Right renal cortex interstitium (tissue), 3 donors: ENCODE data around the gene RELL2. TPM values are rescaled to one million over a fixed set of nuclear protein-coding genes. Genes with fewer than 3 reads are reported as not detected.
A peak's percentile ranks its signal among the peaks of the same experiment; 100 is the strongest.

Experiments
- DNase-seq, 3 donors: peaks; one replicate each; pipeline ENCODE4 v3.0.0-alpha.2; 2013; ENCODE audit warnings: low read depth in 3 of 3, low spot score in 2 of 3
- polyA plus RNA-seq, 3 donors: library from polyadenylated mRNA; unstranded; fragments of 120-200 nt; gene quantifications; one replicate each; pipeline ENCODE4 v1.2.1, GENCODE V29; 2013; ENCODE audit not compliant: insufficient read length in 3 of 3

Gene RELL2
- polyA plus RNA-seq, 3 donors: 0.64 to 1.1 (median 0.78) TPM

GRCh38 chr5:141674747-141675146 is 38.0 kb downstream of the RELL2 start:
- no peak for DNase-seq

- DNase-seq: no peak
Observed at GRCh38 chr5:141675672-141676071, 38.9 kb downstream of the RELL2 start.

- no peak for DNase-seq
Observed at GRCh38 chr5:141677415-141677814, 40.6 kb downstream of the RELL2 start.

GRCh38 chr5:141680178-141680577 is 43.4 kb downstream of the RELL2 start:
- no peak for DNase-seq

GRCh38 chr5:141680751-141681201 is 44.0 kb downstream of the RELL2 start:
- no peak for DNase-seq

- DNase-seq: no peak
Observed at GRCh38 chr5:141681295-141681694, 44.5 kb downstream of the RELL2 start.

- peak in 1 of 3 donors; percentile 47 for DNase-seq
Observed at GRCh38 chr5:141681695-141682641, 45.2 kb downstream of the RELL2 start, which contains the start of gene ARAP3. Gene ARAP3, minus strand, starts transcription at chr5:141682230. Its CDS starts 1,744 bp downstream, at chr5:141680486.

- no peak for DNase-seq
Observed at GRCh38 chr5:141683596-141684141, 46.9 kb downstream of the RELL2 start.

- DNase-seq: no peak
Observed at GRCh38 chr5:141685591-141685990, 48.8 kb downstream of the RELL2 start.

- no peak for DNase-seq
Observed at GRCh38 chr5:141686648-141687416, 50.0 kb downstream of the RELL2 start.

Other genes starting within 250 kb of the RELL2 start
- 1 to 10 TPM; 5.3 to 6.0 (median 5.5) TPM for gene PCDHGB4, start 249.3 kb upstream of the RELL2 start, polyA plus RNA-seq
- under 1 TPM; 0.29 to 0.40 (median 0.30) TPM for gene PCDHGA8, start 244.4 kb upstream of the RELL2 start, polyA plus RNA-seq
- gene PCDHGB5, start 239.1 kb upstream of the RELL2 start, polyA plus RNA-seq: 1 to 10 TPM; 7.8 to 9.7 (median 8.3) TPM
- 1 to 10 TPM; 4.9 to 6.0 (median 5.3) TPM for gene PCDHGA9, start 234.2 kb upstream of the RELL2 start, polyA plus RNA-seq
- 1 to 10 TPM; 6.6 to 8.2 (median 6.8) TPM for gene PCDHGB6, start 229.0 kb upstream of the RELL2 start, polyA plus RNA-seq
- gene PCDHGA10, start 224.0 kb upstream of the RELL2 start, polyA plus RNA-seq: 1 to 10 TPM; 3.1 to 3.5 (median 3.2) TPM
- 10 to 100 TPM; 12.4 to 16.9 (median 14.0) TPM for gene PCDHGB7, start 219.3 kb upstream of the RELL2 start, polyA plus RNA-seq
- gene PCDHGA11, start 215.9 kb upstream of the RELL2 start, polyA plus RNA-seq: 1 to 10 TPM; 4.4 to 4.7 (median 4.7) TPM
- gene PCDHGA12, start 206.5 kb upstream of the RELL2 start, polyA plus RNA-seq: 1 to 10 TPM in 2 of 3 donors, under 1 TPM in 1; 0.94 to 1.4 (median 1.3) TPM
- 100 to 1,000 TPM; 103 to 113 (median 107) TPM for gene PCDHGC3, start 161.0 kb upstream of the RELL2 start, polyA plus RNA-seq
- 1 to 10 TPM; 2.4 to 2.9 (median 2.9) TPM for gene PCDHGC4, start 152.0 kb upstream of the RELL2 start, polyA plus RNA-seq
- gene PCDHGC5, start 147.9 kb upstream of the RELL2 start, polyA plus RNA-seq: under 1 TPM; 0.27 to 0.32 (median 0.29) TPM
- 10 to 100 TPM; 74.8 to 81.9 (median 79.7) TPM for gene DIAPH1, start 18.0 kb upstream of the RELL2 start, polyA plus RNA-seq
- 100 to 1,000 TPM in 1 of 3 donors, 10 to 100 TPM in 2; 95.4 to 100 (median 96.6) TPM for gene HDAC3, start 148 bp upstream of the RELL2 start, polyA plus RNA-seq
- gene FCHSD1, start 14.4 kb downstream of the RELL2 start, polyA plus RNA-seq: 10 to 100 TPM; 10.1 to 12.2 (median 11.6) TPM
- gene ARAP3, start 45.2 kb downstream of the RELL2 start, polyA plus RNA-seq: 10 to 100 TPM; 15.9 to 18.9 (median 17.1) TPM
- 10 to 100 TPM; 26.6 to 27.6 (median 26.6) TPM for gene PCDH1, start 241.4 kb downstream of the RELL2 start, polyA plus RNA-seq